IPS DF 6.9 (cell line): ENCODE data around the gene EEFSEC.

ENCODE experiments used
- DNase-seq: peaks from one replicate; pipeline ENCODE4 v3.0.0-alpha.2; 2013; ENCODE audit warnings: low read depth, low spot score
- H3K27ac ChIP-seq: one replicate; pipeline ENCODE4 v1.5.1; 2013; ENCODE audit warnings: low read length, control low read depth
- H3K27me3 ChIP-seq: 2 replicates; pipeline ENCODE4 v1.6.1; 2013; ENCODE audit warnings: mild to moderate bottlenecking, low read length; ENCODE audit not compliant: control insufficient read depth, insufficient read depth
- H3K36me3 ChIP-seq: 2 replicates; pipeline ENCODE4 v1.6.1; 2013; ENCODE audit warnings: low read length; ENCODE audit not compliant: control insufficient read depth, insufficient read depth
- H3K4me1 ChIP-seq: 2 replicates; pipeline ENCODE4 v1.6.1; 2013; ENCODE audit warnings: low read length; ENCODE audit not compliant: control insufficient read depth, insufficient read depth
- H3K4me3 ChIP-seq: 2 replicates; pipeline ENCODE4 v1.5.1; 2013; ENCODE audit warnings: mild to moderate bottlenecking, low read length
- H3K9me3 ChIP-seq: 2 replicates; pipeline ENCODE4 v1.6.1; 2013; ENCODE audit warnings: low read length, inconsistent platforms; ENCODE audit not compliant: control insufficient read depth, insufficient read depth
- WGBS: extraction: QIAGEN DNeasy Blood & Tissue Kit; methylation state at CpG from one replicate; pipeline ENCODE4 v1.1.7; 2013; ENCODE audit warnings: mixed read lengths, missing lambda C conversion rate; ENCODE audit not compliant: insufficient read length, insufficient coverage; 5-methylcytosine and 5-hydroxymethylcytosine counted together

EEFSEC gene

DNA sequence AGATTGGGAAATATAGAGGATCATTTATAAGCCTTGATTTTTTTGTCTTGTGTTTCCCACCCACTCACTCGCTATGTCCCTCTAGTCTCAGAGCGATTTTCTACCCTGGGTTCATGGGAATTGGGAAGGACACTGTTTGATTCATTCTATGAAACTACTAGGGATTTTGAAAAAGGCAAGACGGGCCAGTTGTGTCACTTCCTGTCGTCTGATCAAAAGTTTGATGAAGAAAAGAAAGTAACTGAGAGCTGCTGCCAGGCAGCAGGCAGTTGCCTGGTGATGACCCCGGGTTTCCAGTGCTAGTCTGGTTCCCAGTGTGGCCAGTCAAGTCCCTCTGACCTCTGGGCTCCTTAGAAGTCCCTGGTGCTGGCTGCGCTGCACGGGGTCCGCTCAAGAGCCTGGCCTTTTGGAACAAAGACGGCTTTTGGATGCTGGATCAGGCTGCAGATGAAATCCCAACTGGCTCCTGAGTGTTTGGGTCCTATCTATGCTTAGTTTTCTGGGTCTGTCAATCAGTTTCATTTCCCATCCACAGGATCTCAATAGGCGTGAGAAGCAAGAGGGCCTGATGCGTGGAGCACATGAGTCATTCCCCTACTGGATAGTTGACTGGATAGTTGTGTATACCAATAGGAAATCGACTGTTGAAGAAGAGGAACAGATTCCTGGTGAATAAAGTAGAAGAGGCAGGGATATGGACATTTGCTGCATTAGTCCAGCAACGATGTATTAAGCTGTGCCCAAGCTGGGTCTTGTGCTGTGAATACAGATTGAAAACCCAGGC is 89.7 kb downstream of the EEFSEC start:
- H3K4me1 ChIP-seq, result no peaks in the 10 kb centered on the region
- no peak overlapping the region for H3K27ac ChIP-seq
- H3K27me3 ChIP-seq, result peaks cover 1% of the 10 kb centered on the region; the same call in 1 of the 2 replicates
- no peak for DNase-seq
- no peaks in the 10 kb centered on the region for H3K36me3 ChIP-seq
- WGBS, result no CpG with 5 or more reads among the region's 13 CpGs
- H3K9me3 ChIP-seq, result no peaks in the 10 kb centered on the region
- H3K4me3 ChIP-seq, result no peak overlapping the region

DNA sequence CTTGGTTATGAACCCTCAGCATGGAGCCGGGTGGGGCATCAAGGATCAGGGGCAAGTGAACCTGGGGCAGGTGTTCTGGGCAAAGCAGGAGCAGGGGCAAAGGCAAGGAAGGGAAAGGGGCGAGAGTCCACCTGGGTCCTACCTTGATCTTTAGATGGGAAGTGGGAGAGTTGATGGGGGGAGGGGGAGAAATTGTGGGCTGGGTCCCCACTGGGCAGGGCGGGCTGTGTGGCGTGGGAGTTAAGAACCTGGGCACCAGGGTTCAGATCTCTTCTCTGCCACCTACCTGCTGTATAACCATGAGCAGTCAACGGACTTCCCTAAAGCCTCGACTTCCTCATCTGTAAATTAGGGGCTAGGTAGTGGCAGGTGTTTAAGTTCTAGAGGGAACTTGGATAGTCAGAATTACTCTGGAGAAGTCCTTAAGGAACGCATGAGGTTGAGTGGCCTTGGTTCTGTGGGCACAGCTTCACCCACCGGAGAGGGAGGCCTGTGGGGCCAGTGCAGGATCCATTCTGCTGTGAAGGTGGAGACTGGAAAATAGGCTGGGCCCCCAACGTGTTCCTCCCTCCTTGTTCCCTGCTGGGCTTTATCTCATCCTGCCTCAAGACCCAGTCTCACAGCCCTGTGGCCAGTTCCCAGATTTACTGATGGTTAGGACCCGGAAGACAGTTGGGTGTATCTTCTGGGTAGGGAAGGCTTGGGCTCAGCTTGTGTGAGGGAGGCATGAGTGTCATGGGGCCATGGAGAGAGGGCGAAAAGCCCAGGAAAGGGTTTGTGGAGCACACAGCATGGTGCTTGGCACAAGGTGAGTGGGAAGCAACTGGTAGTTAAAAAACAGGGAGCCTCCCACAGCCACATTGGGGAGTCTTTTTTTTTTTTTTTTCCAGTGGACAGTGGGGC is 90.6 kb downstream of the EEFSEC start:
- Histone ChIP-seq H3K27me3 (peaks cover 1% of the 10 kb centered on the region; the same call in 1 of the 2 replicates), H3K27ac (no peak overlapping the region), H3K4me3 (no peak overlapping the region), H3K4me1 (no peaks in the 10 kb centered on the region), H3K36me3 (no peaks in the 10 kb centered on the region), H3K9me3 (no peaks in the 10 kb centered on the region)
- WGBS, result no CpG with 5 or more reads among the region's 11 CpGs
- no peak for DNase-seq

GRCh38 chr3:128245460-128245859 is 92.2 kb downstream of the EEFSEC start:
- no peaks in the 10 kb centered on the region for H3K36me3 ChIP-seq
- no peak overlapping the region for H3K27ac ChIP-seq
- no CpG with 5 or more reads among the region's 5 CpGs for WGBS
- no peaks in the 10 kb centered on the region for H3K4me1 ChIP-seq
- H3K9me3 ChIP-seq, result no peaks in the 10 kb centered on the region
- no peak for DNase-seq
- peaks cover 1% of the 10 kb centered on the region; the same call in 1 of the 2 replicates for H3K27me3 ChIP-seq
- H3K4me3 ChIP-seq, result no peak overlapping the region

- Histone ChIP-seq H3K27me3 (peaks cover 1% of the 10 kb centered on the region; the same call in 1 of the 2 replicates), H3K36me3 (no peaks in the 10 kb centered on the region), H3K27ac (no peak overlapping the region), H3K4me1 (no peaks in the 10 kb centered on the region), H3K4me3 (no peak overlapping the region), H3K9me3 (no peaks in the 10 kb centered on the region)
- DNase-seq, result no peak
- no CpG with 5 or more reads among the region's 6 CpGs for WGBS
These were observed 94.6 kb downstream of the EEFSEC start for GRCh38 chr3:128247666-128248409.

GRCh38 chr3:128252083-128252482 is 98.8 kb downstream of the EEFSEC start:
- no peak overlapping the region for H3K27ac ChIP-seq
- no CpG with 5 or more reads among the region's 3 CpGs for WGBS
- no peaks in the 10 kb centered on the region for H3K27me3 ChIP-seq
- no peaks in the 10 kb centered on the region for H3K9me3 ChIP-seq
- no peak for DNase-seq
- no peaks in the 10 kb centered on the region for H3K4me1 ChIP-seq
- no peak overlapping the region for H3K4me3 ChIP-seq
- no peaks in the 10 kb centered on the region for H3K36me3 ChIP-seq

GRCh38 chr3:128253150-128253549 is 99.9 kb downstream of the EEFSEC start:
- no peak for DNase-seq
- no peaks in the 10 kb centered on the region for H3K4me1 ChIP-seq
- no peaks in the 10 kb centered on the region for H3K36me3 ChIP-seq

DNA sequence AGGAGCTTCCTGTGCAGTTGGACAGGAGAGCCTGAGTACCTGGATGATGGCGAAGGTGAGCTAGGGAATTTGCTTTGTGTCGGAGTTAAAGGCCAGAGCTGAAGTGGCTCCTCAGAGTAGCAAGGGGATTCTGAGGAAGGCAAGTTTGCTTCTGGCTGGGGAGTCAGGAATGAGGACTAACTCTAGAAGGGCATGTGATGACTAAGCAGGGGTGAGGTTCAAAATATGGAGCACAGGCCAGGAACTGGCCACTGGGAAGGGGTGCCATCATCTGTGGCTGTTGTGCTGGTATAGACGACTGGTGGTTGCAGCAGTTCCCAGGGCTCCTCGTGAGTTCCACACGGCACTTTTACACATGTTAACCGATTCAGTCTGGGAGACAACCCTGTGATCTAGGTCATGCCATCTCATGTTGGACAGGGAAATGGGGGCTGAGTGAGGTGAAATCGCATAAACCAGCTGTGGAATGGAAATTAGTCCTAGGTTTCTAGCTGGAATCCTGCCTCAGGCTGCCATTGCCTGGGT is 100.8 kb downstream of the EEFSEC start:
- Histone ChIP-seq H3K9me3 (no peaks in the 10 kb centered on the region), H3K36me3 (no peaks in the 10 kb centered on the region), H3K27ac (no peak overlapping the region), H3K4me1 (no peaks in the 10 kb centered on the region), H3K27me3 (no peaks in the 10 kb centered on the region), H3K4me3 (no peak overlapping the region)
- DNase-seq, result no peak
- WGBS, result no CpG with 5 or more reads among the region's 7 CpGs

More at GRCh38 chr3:128253150-128253549, 99.9 kb downstream of the EEFSEC start:
- Histone ChIP-seq H3K9me3 (no peaks in the 10 kb centered on the region), H3K27ac (no peak overlapping the region), H3K27me3 (no peaks in the 10 kb centered on the region), H3K4me3 (no peak overlapping the region)
- WGBS, result no CpG with 5 or more reads among the region's 7 CpGs

DNA sequence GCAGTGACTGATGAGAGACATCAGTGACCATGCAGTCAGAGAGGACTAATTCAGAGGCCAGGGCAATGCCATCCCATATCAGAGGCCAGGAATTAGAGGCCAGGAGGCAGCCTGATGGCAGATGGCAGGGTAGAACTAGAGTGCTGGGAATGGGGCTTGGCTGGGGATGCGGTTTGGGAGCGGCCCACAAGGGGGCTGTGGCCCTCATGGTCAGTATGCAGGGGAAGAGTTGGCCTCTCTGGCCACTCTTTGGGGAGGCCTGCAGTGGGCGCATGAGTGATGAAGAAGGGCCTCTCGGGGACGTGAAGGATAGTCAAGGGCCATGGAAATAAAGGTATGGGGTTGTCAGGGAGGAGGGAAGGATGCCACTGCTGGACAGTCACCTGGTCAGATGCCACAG is 101.7 kb downstream of the EEFSEC start:
- Histone ChIP-seq H3K9me3 (no peaks in the 10 kb centered on the region), H3K4me3 (no peak overlapping the region), H3K27ac (no peak overlapping the region), H3K36me3 (no peaks in the 10 kb centered on the region), H3K27me3 (no peaks in the 10 kb centered on the region), H3K4me1 (no peaks in the 10 kb centered on the region)
- WGBS, result no CpG with 5 or more reads among the region's 5 CpGs
- DNase-seq, result no peak

DNA sequence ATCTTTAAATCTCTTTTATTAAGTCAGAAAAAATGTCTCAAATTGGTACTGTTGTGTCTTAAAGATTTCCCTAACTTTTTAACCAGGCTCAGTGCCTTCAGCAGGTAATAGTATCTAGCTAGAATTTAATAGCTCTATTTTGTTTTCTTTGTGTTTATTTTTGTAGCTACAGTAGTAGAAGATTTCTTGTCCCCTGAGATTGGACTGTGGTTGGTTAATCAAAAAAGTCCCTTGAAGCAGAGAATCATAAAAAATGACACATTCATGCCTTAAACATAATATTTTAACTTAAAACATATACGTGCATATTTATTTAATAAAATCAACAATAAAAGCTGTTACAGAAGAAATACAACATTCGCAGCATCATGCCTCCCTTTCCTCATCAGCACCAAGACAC is 102.8 kb downstream of the EEFSEC start:
- H3K27me3 ChIP-seq, result no peaks in the 10 kb centered on the region
- H3K4me1 ChIP-seq, result no peaks in the 10 kb centered on the region
- DNase-seq, result no peak

GRCh38 chr3:128257632-128258031 is 104.4 kb downstream of the EEFSEC start:
- Histone ChIP-seq H3K27me3 (no peaks in the 10 kb centered on the region), H3K36me3 (no peaks in the 10 kb centered on the region), H3K4me1 (no peaks in the 10 kb centered on the region), H3K9me3 (no peaks in the 10 kb centered on the region; the same call in 1 of the 2 replicates), H3K27ac (no peak overlapping the region), H3K4me3 (no peak overlapping the region)
- DNase-seq, result no peak
- no CpG with 5 or more reads among the region's 6 CpGs for WGBS

More for the DNA sequence above, 102.8 kb downstream of the EEFSEC start:
- Histone ChIP-seq H3K4me3 (no peak overlapping the region), H3K9me3 (no peaks in the 10 kb centered on the region; the same call in 1 of the 2 replicates), H3K36me3 (no peaks in the 10 kb centered on the region), H3K27ac (no peak overlapping the region)
- WGBS, result 100% methylated on average over 1 of the region's 2 CpGs
